SIG-M5 treated with dmso at 0.1 percent for 504 hours (cell line): ENCODE measurements around the gene IL1RAPL2.
"Not testable (repeated sequence)": the region's sequence is repeated elsewhere in the genome, so short reads cannot be mapped to it uniquely, and the experiment has no call there.

ENCODE experiments used
- DNase-seq: peaks from one replicate; lab custom pipeline; 2025; ENCODE audit not compliant: unreplicated experiment; lab: John Stamatoyannopoulos, UW

IL1RAPL2 gene

GRCh38 chrX:105136786-105137185 is 570.8 kb downstream of the IL1RAPL2 start:
- DNase-seq = no peak

DNA sequence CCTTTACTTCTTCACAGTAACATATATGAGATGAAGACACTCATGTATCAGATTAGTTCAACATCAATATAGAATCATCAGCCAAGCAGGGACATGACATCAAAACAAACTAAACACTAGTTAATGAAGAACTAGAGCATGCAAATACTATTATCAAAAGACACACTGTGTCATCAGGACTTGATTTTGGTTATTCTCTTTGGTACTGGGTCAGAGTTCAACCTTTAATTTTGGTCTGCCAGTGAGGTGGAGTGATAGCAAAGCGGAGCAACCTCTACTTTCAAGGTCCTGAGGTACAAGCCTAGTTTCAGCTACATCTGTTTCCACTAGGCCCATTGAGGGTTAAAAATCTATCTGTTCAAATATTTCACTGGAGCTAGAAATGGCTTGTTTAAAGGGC is 584.0 kb downstream of the IL1RAPL2 start:
- no peak for DNase-seq

- DNase-seq = peak; percentile 14
Measured at GRCh38 chrX:105150557-105150956, 584.6 kb downstream of the IL1RAPL2 start.

DNA sequence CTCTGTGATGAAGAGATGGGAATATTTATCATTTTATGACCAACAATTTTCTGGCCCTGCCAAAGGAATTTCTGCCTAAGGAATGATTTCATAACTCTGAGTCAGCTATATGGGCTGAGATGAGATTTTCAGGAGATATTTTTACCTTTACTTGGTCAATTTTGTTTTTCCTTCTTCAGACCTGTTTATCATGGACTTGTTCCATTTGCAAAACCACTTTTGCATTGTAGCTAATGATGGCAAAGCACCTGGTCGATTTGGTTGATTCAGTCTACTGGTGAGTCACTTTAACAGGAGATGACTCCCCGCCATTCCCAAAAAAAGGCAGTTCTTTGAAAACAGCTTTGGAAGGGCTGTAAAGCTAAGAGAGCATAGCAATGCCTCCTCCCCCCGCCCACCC is 601.2 kb downstream of the IL1RAPL2 start:
- no peak for DNase-seq

DNA sequence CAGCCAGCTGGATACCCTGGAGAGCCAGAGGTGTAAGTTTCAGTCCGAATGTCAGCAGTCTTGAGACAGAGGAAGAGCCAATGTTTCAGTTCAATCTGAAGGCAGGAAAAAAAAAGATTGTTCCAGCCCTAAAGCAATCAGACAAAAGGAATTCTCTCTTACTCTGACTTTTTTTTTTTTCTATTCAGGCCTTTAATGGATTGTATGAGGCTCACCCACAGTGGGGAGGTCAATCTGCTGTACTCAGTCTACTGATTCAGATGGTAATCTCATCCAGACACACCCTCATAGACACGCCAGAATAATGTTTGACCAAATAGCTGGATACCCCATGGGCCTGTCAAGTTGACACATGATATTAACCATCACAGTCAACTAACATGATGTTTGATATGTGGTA is 602.6 kb downstream of the IL1RAPL2 start:
- no peak for DNase-seq

DNA sequence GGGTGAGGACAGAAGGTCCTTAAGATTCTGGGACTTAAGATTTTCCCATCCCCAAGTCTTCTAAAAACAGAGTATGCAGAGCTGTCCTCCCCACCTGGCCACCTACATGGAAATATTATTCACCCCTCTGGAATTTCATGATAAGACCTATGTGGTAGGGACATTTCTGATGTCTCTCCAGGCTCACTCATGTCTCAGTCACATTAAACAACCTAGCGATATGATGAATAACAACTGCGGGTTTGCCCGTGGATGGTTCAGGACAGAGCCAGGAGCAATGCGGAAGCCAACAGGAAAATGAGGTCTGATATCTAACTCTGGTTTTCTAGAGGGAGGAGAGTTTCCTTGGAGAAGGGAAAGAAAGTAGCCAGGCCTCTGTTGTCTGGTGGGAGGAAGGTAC is 607.1 kb downstream of the IL1RAPL2 start:
- DNase-seq = no peak

GRCh38 chrX:105179644-105180043 is 613.6 kb downstream of the IL1RAPL2 start:
- DNase-seq = no peak

DNA sequence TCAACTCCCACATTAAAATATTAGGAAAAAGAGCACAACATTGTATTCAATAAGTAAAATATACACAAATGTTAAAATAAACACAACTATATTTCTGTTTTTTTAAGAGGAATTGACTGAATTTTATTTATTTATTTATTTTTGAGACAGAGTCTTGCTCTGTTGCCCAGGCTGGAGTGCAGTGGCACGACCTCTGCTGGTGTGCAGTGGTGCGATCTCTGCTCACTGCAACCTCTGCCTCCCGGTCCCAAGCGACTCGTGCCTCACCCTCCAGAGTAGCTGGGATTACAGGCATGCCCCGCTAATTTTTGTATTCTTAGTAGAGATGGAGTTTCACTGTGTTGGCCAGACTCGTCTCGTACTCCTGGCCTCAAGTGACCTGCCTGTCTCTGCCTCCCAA is 623.1 kb downstream of the IL1RAPL2 start:
- no peak for DNase-seq

GRCh38 chrX:105190252-105190853 is 624.4 kb downstream of the IL1RAPL2 start:
- peak; percentile 20 for DNase-seq

DNA sequence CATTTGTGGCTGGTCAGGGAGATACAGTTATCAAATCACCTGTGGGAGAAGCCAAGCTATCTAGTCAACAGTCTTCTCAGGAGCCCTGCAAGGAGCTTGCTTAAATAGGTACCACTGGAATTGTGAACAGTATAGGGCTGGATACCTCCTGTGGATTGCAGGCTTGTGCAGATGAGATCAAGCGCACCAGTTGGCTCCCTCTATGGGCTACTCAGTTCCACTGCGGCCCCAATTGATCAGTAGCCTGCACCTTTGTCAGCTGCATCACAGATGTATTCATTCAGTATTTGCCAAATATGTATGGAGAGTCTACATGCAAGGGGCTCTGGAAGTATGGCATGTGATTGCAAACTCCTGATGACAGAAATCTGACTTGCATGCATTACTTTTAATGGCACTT is 625.9 kb downstream of the IL1RAPL2 start:
- DNase-seq = peak; percentile 1

DNA sequence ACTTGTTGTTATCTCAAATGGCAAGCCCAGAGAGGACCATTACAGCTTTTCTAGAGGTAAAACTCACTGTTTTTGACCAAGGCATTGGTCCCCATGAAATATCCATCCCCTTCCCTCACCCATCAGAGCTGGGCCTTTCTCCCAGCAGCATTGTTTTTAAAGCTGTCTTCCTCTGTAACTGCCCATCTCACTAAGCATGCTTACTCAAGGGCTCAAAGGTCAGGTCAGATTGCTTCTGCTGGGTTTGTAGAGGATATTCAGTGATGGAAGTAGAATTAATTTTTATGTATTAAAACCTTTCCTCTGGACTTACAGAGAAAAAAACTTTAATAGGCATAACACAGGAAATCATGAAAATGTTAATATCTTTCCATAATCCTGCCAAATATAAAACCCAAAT is 643.4 kb downstream of the IL1RAPL2 start:
- DNase-seq = no peak

GRCh38 chrX:105210258-105210657 is 644.3 kb downstream of the IL1RAPL2 start:
- DNase-seq = no peak

- no peak for DNase-seq
Measured at GRCh38 chrX:105211066-105211575, 645.1 kb downstream of the IL1RAPL2 start.

- DNase-seq = no peak
Measured at GRCh38 chrX:105219454-105220401, 653.7 kb downstream of the IL1RAPL2 start.

DNA sequence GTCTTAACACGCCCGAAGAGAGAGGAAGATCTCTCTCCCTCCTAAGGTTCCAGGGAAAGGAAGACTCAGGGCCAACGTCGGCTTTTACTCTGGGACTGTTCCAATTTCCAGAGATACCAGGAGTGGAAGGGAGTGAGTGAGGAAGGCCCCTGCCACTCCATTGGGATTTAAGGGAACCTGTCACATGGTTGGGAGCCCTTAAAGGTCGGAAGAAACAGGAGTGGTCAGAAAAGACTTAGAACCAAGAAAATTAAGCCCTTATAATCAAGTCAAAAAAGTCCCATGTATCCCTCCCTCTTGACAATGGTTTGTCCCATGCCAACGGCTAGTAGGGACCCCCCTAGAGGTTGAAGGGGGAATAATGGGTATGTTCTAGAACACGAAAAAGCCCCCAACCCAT is 654.6 kb downstream of the IL1RAPL2 start, which contains the start of gene TEX13A:
TEX13A (minus strand) TSS at position 59 of the 400 bp plus-strand sequence. CDS start 297 bp downstream, outside the sequence.
- DNase-seq = no peak

GRCh38 chrX:105221374-105221773 is 655.4 kb downstream of the IL1RAPL2 start:
- no peak for DNase-seq

GRCh38 chrX:105226499-105226898 is 660.5 kb downstream of the IL1RAPL2 start:
- no peak for DNase-seq

DNA sequence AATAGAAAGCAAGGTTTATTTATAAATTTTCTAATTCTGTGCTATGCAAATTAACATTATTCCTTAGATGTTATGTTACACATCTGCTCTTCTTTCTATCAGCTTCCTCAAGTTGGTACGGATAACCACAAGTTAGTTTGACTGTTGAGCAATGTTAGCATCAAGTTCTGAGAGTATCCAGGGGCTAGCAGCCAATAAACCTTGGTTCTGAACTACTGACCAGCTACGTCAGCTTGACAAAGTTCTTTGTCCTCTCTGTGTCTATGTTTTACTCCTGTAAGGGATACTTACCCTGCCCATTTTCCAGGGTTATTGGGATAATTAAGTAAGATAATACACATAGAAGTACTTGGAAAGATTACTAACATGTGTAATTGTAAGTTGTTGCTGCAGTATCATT is 662.6 kb downstream of the IL1RAPL2 start:
- DNase-seq = no peak

- no peak for DNase-seq
Measured at GRCh38 chrX:105229146-105229545, 663.1 kb downstream of the IL1RAPL2 start.

DNA sequence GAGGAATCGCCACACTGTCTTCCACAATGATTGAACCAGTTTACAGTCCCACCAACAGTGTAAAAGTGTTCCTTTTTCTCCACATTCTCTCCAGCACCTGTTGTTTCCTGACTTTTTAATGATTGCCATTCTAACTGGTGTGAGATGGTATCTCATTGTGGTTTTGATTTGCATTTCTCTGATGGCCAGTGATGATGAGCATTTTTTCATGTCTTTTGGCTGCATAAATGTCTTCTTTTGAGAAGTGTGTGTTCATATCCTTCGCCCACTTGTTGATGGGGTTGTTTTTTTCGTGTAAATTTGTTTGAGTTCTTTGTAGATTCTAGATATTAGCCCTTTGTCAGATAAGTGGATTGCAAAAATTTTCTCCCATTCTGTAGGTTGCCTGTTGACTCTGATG is 671.4 kb downstream of the IL1RAPL2 start:
- not testable (repeated sequence) for DNase-seq

- DNase-seq = no peak
Measured at GRCh38 chrX:105241056-105241455, 675.1 kb downstream of the IL1RAPL2 start.
